Fibroblast of skin of back (primary cell): ENCODE results near the gene DNMT1.

ENCODE experiments used
- DNase-seq: peaks from one replicate; pipeline ENCODE4 v3.0.0-alpha.2; 2013

Gene DNMT1

GRCh38 chr19:10112895-10113591, 81.7 kb downstream of the DNMT1 start:
- DNase-seq = peak; percentile 37

DNA sequence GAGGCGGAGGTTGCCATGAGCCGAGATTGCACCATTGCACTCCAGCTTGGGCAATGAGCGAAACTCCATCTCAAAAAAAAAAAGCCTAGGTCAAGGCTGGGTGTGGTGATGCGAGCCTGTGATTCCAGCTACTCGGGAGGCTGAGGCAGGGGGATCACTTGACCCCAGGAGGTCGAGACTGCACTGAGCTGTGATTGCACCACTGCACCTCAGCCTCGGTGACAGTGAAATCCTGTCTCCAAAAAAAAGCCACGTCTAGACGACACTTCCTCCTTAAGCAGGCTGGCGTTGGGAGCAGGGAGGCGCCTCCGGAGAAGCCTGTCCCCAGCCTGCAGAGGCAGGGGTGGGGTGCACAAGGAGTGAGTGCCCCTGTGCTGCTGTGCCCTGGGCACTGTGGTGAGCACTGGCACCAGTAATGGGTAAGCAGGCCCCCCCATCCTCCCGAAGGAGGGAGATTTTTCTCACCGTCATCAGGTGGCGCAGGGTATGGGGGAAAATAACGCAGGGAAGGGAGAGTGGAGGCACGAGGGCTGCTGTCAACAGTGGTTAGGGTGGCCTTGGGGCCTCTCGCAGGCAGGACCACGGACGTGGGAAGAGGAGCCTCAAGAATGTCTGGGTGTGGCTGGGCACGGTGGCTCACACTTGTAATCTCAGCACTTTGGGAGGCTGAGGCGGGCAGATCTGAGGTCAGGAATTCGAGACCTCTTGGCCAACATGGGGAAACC, 82.6 kb downstream of the DNMT1 start:
- DNase-seq = no peak

- no peak for DNase-seq
These were observed 83.3 kb downstream of the DNMT1 start, which contains the start of gene P2RY11 for GRCh38 chr19:10111405-10111811. TSS of gene P2RY11 (plus strand) at chr19:10111693. CDS start at chr19:10111722, 29 bp downstream.

DNA sequence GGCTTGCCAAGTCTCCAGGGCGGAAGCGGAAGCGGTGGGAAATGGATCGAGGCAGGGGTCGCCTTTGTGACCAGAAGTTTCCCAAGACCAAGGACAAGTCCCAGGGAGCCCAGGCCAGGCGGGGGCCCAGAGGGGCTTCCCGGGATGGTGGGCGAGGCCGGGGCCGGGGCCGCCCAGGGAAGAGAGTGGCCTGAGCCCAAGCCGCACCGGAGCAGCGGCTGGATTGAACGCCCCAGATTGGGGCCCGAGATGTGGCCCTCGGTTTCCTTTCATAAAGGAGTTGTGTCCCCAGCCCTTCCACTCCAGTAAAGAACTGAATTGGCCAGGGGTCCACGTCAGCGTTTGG, 83.8 kb downstream of the DNMT1 start:
- no peak for DNase-seq

DNA sequence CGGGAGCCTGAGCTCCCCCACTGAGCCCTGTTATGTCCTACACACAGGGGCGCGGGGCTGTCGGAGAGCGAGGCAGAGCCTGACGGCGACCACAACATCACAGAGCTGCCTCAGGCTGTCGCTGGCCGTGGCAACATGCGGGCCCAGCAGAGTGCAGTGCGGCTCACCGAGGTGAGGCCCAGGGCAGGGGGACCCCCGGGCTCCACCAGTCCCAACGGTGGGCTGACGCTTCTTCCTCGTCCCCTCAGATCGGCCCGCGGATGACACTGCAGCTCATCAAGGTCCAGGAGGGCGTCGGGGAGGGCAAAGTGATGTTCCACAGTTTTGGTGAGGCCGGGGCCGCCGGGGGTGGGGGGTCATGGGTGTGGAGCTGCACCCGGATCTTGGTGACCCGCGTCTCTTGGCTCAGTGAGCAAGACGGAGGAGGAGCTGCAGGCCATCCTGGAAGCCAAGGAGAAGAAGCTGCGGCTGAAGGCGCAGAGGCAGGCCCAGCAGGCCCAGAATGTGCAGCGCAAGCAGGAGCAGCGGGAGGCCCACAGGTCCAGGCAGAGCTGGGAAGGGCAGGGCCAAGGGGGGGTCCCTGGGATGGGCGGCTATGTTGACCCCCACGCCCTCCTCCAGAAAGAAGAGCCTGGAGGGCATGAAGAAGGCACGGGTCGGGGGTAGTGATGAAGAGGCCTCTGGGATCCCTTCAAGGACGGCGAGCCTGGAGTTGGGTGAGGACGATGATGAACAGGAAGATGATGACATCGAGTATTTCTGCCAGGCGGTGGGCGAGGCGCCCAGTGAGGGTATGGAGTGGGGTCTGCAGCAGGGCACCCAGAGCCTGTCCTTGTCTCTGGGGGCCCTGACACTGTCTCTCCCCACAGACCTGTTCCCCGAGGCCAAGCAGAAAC, 84.4 kb downstream of the DNMT1 start:
- DNase-seq = no peak

DNA sequence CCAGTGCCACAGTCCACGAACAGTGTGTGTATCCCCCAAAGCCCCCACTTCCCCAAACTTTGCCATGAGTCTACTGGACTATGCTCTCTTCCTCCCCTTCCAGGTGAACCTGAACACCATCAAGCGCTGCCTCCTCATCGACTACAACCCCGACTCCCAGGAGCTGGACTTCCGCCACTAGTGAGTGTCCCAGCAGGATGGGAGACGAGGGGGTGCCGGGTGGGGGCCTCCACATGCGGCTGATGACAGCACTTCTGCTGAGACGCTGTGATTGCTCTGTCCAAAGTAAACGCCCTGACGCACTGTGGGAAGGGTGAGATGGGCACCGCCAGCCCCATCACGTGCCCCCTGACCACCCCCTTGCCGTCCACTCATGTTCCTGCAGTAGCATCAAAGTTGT, 85.2 kb downstream of the DNMT1 start:
- DNase-seq = no peak

GRCh38 chr19:10107817-10108367, 86.9 kb downstream of the DNMT1 start:
- no peak for DNase-seq

DNA sequence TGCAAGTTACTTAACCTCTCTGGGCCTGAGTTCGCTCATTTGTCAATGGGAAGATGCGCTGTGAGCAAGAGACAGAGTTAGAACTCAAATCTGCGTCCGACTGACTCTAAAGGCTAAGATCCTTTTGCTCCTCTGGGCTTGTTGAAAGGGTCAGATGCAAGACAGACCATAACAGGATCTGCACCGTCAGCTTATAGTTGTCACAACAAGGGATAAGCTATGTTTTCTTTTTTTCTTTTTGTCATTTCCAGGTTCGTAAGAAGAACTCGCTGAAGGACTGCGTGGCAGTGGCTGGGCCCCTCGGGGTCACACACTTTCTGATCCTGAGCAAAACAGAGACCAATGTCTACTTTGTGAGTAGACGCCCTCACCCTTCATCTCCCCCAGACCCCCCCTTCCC, 87.5 kb downstream of the DNMT1 start:
- no peak for DNase-seq

- peak; percentile 98 for DNase-seq
These were observed 88.4 kb downstream of the DNMT1 start, which contains the start of gene PPAN for GRCh38 chr19:10106100-10106936. TSS of gene PPAN (plus strand) at chr19:10106362. CDS start at chr19:10106395, 33 bp downstream.

- DNase-seq = no peak
These were observed 89.1 kb downstream of the DNMT1 start for GRCh38 chr19:10105509-10106099.

GRCh38 chr19:10104665-10105508, 89.9 kb downstream of the DNMT1 start:
- DNase-seq = no peak

DNA sequence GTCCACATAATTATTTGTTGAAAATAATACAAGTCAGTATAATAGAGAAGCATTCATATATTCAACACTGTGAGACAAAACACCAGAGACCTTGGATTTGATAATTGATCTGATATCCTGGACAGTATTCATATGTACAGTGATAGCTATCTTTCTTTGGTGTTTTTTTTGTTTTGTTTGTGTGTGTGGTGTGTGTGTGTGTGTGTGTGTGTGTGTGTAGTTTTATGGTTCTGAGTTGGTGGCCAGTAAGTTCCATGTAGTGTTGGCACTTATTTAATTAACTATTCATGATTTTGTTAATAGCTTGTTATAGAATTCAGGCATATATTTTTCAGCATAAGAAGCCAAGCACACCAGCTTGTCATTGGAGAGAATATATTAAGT, 90.6 kb downstream of the DNMT1 start:
- no peak for DNase-seq

GRCh38 chr19:10102787-10103236, 91.9 kb downstream of the DNMT1 start:
- no peak for DNase-seq

DNA sequence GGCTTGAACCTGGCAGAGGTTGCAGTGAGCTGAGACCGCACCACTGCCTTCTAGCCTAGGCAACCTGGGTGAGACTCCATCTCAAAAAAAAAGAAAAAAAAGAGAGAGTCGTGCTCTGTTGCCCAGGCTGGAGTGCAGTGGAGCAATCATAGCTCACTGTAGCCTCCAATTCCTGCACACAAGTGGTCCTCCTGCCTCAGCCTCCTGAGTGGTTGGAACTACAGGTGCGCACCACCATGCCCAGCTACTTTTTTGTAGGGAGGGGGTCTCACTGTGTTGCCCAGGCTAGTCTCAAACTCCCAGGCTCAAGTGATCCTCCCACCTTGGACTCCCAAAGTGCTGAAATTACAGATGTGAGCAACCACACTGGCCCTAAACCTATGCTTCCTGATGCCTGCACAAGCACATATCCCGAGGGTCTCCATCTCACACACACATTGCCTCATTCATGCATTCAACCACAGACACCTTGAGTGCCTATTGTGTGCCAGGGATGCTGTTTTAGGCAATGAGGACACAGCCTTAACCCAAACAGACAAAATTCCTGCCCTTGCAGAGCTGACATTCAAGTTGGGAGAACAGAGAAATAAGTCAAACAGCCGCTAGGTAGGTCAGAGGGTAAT, 94.5 kb downstream of the DNMT1 start:
- no peak for DNase-seq

DNA sequence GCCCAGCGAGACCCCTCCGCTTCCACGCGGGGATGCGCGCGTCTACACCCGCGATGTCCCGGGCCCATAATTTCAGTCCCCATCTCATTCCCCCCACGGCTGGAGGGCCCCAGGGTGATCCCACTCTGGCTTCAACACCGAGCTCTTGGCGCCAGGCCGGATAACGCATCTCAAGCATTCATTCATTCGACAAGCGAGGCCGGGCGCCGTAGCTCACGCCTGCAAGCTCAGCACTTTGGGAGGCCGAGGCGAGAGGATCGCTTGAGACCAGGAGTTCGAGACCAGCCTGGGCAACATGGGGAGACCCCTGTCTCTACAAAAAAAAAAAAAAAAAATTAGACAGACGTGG, 98.2 kb downstream of the DNMT1 start:
- no peak for DNase-seq

DNA sequence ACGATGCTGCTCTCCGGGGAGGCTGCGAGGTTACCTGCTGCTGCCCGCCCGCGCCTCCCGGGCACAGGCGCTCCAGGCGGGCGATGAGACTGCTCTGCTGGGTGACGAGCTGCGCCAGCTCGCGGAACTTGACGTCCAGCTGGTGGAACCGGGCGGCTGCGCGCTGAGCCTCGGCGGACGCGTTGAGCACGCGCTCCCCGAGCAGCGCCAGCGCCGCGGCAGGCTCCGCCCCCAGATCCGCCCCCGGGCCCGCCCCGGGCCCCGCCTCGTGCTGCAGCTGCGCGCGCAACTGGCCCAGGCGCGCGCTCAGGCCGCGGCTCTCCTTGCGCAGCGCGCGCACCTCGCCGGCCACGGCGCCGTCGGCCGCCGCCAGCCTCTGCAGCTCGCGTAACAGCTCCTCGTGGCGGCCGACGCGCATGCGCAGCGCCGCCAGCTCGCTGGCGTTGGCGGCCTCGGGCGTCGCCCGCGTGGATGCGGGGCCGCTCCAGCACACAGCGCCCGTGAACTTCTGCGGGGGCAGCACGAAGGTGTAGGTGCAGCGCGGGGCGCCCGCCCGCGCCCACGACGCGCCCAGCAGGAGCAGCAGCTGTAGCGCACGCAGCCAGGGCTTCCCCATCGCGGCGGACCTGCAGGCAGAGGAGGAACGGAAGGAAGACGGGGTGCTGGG, 98.7 kb downstream of the DNMT1 start:
- peak; percentile 89 for DNase-seq

- DNase-seq = no peak
These were observed 99.2 kb downstream of the DNMT1 start for GRCh38 chr19:10095622-10095947.

DNA sequence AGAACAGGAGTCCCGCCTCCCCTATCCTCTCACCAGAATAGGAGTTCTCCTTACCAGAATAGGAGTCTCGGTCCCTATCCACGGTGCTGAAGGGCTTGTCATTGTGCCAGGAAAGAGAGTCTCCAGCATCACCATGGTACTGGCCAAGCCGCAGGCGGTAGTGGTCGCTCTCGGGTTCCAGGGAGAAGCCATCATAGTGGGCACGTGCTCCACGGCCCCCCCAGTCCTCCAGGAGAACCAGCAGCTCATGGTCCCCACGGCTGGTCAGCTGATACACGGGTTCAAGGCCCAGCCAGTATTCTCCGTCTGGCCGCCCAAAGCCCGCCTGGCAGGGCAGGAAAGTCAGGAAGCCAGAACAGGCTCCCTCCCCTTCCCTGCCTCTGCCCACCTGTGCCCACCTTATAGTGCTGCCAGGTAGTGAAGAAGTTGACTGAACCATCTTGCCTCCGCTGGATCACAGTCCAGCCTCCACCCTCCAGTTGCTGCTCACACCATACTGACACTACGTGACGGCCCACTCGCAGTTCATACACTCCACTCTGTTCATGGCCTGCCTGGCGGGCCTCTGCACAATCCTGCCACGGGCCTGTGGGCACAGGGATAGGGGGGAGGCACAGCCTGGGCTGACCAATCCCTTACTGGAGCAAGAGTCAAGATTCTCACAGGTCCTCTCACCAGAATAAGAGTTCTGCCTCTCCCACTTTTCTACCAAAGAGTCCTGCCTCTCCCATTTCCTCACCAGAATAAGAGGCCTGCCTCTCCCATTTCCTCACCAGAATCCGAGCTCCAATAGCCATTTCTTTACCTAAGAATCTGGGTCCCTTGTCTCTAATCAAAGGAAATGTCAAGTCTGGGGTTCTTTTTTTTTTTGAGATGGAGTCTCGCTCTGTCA, 101.2 kb downstream of the DNMT1 start:
- DNase-seq = no peak
